ENCODE measurements around the gene LDB2.

LDB2 gene

GRCh38 chr4:16677001-16677944 lies 221.2 kb downstream of the LDB2 start:
- DNase-seq, result no peak

DNA sequence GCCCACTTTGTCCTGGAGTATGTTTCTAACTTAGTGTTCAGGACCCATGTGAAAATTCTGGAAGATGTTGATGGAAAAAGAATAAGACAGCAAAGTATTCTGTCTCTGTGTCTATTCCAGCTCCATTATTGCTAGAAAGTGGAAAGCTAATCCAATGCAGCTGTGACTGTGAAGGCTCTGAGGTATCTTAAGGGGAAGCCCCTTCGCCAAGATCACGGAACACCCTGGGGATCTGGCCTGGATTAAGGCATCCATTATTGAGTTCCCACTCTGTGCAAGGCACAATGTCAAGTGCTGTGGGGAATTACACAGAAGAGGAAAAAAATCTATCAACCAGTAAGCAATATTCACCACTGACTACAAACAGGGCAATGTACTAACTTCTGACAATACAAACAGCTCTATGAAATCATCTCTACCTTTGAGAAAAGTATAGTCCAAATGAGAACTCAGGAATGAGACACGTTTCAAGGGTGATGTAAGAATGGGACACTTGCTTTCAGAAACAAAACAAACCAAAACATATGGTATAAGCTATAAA lies 222.1 kb downstream of the LDB2 start:
- DNase-seq, result no peak

GRCh38 chr4:16674082-16674481 lies 224.4 kb downstream of the LDB2 start:
- no peak for DNase-seq

GRCh38 chr4:16672421-16672820 lies 226.0 kb downstream of the LDB2 start:
- no peak for DNase-seq

GRCh38 chr4:16671741-16672140 lies 226.7 kb downstream of the LDB2 start:
- no peak for DNase-seq

DNA sequence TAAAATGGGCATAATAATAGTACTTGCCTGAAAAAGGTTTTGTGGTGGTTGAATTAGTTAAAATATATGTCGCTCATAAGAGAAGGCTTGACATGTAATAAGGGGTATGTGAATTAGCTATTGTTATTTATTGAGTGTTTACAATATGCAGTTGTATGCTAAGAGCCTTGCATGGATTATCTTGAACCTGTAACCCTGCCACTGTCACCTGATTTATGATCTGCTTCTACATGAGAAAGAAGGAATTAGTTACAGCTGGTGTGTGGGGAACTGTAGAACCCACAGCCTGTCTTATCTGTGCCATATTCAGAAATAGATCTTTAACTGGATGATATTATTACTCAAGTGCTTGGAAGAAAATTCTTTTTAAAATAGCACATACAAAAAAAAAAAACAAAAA lies 227.7 kb downstream of the LDB2 start:
- DNase-seq, result no peak

- DNase-seq, result no peak
Observed at GRCh38 chr4:16669036-16669435, 229.4 kb downstream of the LDB2 start.

DNA sequence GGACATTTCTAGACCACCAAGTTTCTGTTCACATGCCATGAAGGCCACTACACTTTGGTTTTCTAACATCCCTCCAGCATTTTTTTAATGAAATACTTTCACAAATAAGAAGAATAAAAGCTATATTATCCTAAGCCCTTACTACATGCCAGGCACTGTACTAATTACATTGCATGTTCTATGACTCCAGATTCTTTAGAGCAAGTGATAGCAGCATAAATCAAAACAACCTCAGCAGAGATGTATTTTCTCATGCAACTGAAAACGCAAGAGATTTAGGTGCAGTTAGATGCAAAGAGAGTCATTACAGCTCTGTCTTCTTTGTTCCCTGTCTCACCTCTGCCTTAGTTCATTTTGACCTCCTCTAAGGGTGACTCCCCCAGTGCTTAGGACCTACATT lies 230.0 kb downstream of the LDB2 start:
- no peak for DNase-seq

- DNase-seq, result no peak
Observed at GRCh38 chr4:16667464-16667863, 231.0 kb downstream of the LDB2 start.

- no peak for DNase-seq
Observed at GRCh38 chr4:16665942-16666551, 232.4 kb downstream of the LDB2 start.

DNA sequence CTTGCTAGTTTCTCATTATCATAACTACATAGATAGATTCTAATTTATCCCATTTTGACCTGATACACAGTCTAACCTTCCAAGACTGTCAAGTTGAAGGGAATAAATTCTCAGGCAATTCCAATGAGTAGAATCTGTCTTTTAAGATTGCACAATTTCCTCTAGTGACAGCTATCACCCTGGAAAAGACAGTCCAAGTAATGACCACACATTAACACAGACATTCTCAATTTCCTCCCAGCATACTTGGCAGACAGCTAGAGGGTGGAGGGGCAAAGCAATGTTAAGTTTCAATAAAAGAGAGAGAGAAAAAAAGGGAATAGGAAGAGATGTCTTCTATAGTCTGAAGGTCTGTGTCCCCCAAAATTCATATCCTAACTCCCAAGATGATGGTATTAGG lies 234.7 kb downstream of the LDB2 start:
- DNase-seq, result no peak

- no peak for DNase-seq
Observed at GRCh38 chr4:16663307-16663706, 235.1 kb downstream of the LDB2 start.

DNA sequence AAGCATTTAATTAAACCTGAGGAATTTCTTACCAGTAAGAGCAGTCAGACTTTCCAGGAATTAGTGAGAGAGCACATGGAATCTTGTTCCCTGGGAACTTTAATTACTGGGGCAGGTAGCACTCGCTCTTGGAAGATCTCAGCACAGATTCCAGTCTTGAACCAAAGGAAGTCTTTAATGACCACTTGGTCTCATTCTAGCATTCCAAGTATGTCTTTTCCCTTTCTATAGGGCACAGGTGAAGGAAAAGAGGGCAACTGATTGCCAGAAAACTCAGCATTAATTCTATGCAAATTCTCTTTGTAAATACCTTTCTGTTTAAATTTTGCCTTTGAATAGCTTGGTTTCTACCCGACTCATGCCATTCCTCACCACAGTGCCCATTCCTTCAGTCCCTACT lies 236.6 kb downstream of the LDB2 start:
- DNase-seq, result no peak

DNA sequence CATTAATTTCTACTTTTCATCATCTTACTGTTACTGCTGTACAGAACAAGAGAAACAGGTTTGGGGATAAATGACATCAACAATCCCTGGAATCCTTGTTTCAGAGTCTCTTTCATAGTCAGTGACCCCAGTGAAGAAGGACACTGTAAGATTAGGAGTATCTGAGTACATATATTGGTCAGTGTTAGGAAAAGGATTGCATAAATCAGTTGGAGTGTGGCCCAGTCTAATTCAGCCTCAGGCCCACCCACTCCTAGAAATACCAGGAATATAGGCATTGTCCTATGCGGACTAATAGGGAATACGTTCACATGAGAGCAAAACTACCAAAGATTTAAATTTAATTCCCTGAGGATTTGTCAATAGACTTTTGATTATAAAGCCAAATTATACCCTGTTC lies 237.8 kb downstream of the LDB2 start:
- DNase-seq, result no peak

DNA sequence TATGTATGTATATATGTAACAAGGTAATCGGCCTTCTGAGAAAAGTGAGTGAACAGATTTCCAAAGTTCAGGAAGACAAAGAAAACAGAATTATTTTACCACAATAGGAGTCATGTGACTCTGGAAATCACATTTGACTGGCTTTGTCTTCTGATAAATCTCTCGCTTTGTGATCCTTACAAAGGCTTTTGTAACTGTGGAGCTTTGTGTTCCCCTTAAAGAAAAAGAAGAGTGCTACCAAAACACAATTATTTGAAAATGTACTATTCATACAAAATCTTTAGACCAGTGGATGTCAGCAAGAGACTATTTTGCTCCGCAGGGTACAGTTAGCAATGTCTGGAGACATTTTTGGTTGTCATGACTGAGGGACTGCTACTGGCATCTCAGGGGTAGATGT lies 238.8 kb downstream of the LDB2 start:
- no peak for DNase-seq

- DNase-seq, result no peak
Observed at GRCh38 chr4:16659079-16659478, 239.4 kb downstream of the LDB2 start.

- DNase-seq, result no peak
Observed at GRCh38 chr4:16658183-16658582, 240.3 kb downstream of the LDB2 start.

- DNase-seq, result no peak
Observed at GRCh38 chr4:16655111-16655510, 243.3 kb downstream of the LDB2 start.

GRCh38 chr4:16652732-16653305 lies 245.6 kb downstream of the LDB2 start:
- no peak for DNase-seq

- DNase-seq, result no peak
Observed at GRCh38 chr4:16646459-16646858, 252.0 kb downstream of the LDB2 start.

DNA sequence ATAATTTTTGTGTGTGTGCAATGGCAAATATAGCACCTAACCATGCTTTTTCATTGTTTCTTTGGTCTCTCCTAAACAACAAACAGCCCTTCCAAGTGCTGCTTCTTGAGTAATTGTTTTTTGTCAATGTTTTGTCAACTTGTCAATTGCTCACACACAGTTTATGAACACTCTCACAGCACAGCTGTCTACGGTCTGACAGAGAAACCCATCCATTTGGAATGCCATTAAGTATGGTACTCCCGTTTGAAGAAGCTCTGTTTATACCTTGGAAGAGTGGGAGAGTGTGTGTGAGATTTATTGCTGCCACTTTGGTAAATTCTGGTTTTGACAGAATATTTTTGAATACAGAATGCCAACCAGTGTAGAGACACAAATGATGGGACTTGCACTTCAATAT lies 254.6 kb downstream of the LDB2 start:
- DNase-seq, result no peak

- no peak for DNase-seq
Observed at GRCh38 chr4:16642897-16643296, 255.5 kb downstream of the LDB2 start.

DNA sequence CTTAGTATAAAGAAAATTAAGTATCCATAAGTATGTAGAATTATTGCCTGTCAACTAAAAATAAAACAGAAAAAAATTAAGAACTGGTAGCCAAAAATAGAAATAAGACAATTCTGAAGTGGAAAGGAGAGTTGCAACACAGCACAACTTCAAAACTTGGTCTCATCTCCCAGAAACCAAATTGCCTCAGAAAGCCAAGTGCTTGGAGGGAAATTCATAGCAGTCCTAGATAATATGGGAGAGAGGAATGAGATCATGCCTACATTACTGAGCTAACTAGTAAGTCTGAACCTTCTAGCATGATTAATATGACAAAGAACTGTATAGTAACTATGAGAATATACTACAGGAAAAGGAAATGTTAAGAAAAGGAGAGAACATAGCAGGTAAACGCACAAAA lies 256.5 kb downstream of the LDB2 start:
- DNase-seq, result no peak
